A549 (cell line): ENCODE data around the gene TOP2A.

Experiments used
- CBX2 ChIP-seq: fragments of 200-600 bp; sonication (generic); IDR thresholded peaks from 2 replicates; pipeline ENCODE4 v1.6.1; 2016; ENCODE audit warnings: low read depth, mild to moderate bottlenecking, borderline replicate concordance
- ESRRA ChIP-seq: fragments of 150-350 bp; IDR thresholded peaks from 2 replicates; pipeline ENCODE4 v1.6.1; 2014; ENCODE audit warnings: mild to moderate bottlenecking, low read length, borderline replicate concordance
- POLR2A ChIP-seq: IDR thresholded peaks from 2 replicates; pipeline ENCODE4 v1.6.1; 2012; ENCODE audit warnings: mild to moderate bottlenecking, low read length
- TP53 ChIP-seq: fragments of 250-450 bp; sonication (Bioruptor Pico); IDR thresholded peaks from 2 replicates; pipeline ENCODE4 v1.5.0; 2021; ENCODE audit warnings: mild to moderate bottlenecking, moderate library complexity
- TF ChIP-seq, protein P1 (sequence below): fragments of >200 bp; sonication (Bioruptor Twin); formaldehyde crosslinking; IDR thresholded peaks from 3 replicates; pipeline ENCODE4 v1.5.1; 2016

- TF ChIP-seq, protein P1, sequence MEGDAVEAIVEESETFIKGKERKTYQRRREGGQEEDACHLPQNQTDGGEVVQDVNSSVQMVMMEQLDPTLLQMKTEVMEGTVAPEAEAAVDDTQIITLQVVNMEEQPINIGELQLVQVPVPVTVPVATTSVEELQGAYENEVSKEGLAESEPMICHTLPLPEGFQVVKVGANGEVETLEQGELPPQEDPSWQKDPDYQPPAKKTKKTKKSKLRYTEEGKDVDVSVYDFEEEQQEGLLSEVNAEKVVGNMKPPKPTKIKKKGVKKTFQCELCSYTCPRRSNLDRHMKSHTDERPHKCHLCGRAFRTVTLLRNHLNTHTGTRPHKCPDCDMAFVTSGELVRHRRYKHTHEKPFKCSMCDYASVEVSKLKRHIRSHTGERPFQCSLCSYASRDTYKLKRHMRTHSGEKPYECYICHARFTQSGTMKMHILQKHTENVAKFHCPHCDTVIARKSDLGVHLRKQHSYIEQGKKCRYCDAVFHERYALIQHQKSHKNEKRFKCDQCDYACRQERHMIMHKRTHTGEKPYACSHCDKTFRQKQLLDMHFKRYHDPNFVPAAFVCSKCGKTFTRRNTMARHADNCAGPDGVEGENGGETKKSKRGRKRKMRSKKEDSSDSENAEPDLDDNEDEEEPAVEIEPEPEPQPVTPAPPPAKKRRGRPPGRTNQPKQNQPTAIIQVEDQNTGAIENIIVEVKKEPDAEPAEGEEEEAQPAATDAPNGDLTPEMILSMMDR, result no peak
- TF ChIP-seq ESRRA, result no peak
- TF ChIP-seq POLR2A, result no peak
- TF ChIP-seq TP53 (CRISPR knock-in tag), result no peak
- TF ChIP-seq CBX2, result no peak
These were observed 50.7 kb downstream of the TOP2A start for GRCh38 chr17:40366861-40367518.
